ENCODE measurements around the gene SH3D21. TPM values are rescaled to one million over a fixed set of nuclear protein-coding genes. Genes with fewer than 3 reads are reported as not detected.

The SH3D21 gene
- polyA plus RNA-seq (ENCODE audit: insufficient read length in 4 of 4) = 10 to 100 TPM; 18.5 to 40.8 (median 29.9) TPM

DNA sequence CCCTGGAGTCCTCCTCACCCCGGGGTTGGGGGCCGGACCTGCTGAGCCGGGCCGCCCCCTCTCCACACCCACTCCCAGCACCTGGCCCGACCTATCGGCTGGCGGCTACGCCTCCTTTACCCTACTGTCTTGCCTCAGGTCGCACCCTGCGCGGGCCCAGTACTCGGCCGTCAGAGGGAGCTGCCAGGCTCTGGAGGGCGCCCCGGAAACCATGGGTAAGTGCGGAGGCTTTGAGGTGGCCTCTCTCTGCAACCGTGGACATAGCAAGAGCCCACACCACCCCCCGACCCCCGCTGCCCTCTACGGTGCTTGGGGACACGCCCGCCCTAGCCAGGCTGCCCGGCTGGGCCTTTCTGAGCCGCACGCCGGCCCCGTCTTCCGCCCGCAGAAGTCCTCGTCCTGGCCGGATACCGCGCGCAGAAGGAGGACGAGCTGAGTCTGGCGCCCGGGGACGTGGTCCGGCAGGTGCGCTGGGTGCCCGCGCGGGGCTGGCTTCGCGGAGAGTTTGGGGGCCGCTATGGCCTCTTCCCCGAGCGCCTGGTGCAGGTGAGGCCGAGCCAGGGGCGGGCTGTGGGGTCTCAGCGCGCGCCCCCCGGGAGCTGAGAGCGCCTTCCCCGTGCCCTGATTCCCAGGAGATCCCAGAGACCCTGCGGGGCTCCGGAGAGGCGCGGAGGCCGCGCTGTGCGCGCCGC lies at the start of gene SH3D21:
SH3D21 (plus strand) TSS at position 159 of the 692 bp plus-strand sequence; CDS start at position 212, 53 bp downstream.
- DNase-seq (ENCODE audit: low read depth in 4 of 4, low spot score in 2 of 4) = no peak

DNA sequence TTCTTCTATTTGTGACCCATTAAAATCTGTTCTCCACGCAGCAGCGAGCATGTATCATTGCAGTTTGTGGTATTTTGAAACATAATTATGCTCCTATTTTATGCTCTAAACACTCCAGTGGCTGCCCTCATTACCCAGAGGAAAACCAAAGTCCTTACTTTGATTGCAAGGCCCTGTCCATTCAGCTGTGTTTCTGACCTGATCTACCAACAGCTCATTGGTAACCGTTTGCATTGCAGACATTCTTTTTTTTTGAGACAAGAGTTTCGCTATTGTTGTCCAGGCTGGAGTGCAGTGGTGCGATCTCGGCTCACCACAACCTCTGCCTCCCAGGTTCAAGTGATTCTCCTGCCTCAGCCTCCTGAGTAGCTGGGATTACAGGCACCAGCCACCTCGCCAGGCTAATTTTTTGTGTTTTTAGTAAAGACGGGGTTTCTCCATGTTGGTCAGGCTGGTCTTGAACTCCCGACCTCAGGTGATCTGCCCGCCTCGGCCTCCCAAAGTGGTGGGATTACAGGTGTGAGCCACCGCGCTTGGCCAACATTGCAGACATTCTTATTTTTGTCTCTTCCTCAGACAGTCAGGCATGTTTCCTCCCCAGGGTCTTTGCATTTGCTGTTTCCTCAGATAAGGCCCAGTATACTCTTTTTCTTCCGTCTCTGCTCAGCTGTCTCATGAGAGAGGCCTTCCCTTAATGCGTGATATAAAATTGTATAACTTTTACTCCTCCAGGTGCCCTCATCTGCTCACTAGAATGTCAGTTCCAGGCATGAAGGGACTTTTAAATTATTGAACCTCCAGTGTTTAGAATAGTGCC lies 49.4 kb upstream of the SH3D21 start:
- DNase-seq (ENCODE audit: low read depth in 4 of 4, low spot score in 2 of 4) = no peak

DNA sequence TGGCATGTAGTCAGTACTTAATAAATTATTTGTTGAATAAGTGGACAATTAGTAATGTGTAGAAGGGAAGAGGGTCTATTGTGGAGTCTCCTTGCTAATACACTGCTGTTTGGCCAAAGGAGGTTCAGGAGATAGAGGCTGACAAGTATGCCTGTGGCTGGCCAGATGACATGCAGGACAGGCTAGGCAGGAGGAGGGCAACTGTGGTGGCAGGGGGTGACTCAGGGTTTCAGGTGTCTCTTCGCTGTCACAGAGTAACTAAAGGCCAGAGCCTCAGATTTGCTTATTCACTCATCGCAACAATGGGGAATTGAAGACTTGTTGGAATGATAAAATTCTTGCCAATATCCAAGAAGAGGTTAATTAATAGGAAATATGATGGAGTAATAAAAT lies 48.8 kb upstream of the SH3D21 start:
- DNase-seq (ENCODE audit: low read depth in 4 of 4, low spot score in 2 of 4) = no peak

DNA sequence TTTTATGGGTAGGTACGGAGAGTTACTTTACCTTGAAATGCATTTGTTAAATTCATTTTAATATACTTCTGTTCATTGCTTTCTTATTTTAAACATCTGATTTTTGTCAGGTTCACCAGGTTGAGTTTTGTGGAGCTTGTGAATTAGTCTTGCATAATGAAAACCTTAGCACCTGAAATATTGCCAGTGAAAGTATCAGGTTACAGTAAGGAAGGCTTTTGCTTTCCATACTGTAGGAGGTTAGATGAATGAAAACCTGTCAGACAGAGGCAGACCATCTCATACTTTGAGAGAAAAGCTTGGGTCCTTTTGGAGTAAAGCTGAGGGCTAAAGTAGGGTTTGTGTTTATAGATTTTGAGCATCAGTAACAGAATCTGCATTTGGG lies 47.2 kb upstream of the SH3D21 start:
- DNase-seq (ENCODE audit: low read depth in 4 of 4, low spot score in 2 of 4) = no peak

DNA sequence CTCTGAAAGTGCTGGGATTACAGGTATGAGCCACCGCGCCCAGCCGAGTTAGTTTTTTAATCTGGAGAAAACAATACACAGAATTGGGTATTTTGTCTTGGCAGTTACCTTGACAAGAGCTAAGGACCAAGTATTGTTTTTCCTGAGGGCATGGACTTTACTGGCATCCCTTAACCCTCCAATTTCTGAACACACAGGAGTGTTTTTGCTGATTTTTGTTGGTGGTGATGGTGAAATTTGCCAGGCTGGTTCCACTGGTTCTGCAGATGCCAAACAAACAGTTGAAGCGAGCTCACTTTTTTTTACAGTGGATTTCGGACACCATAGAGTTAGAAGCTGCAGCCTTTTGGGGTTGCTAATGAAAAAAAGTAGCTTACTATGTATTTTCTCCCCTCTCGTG lies 37.2 kb upstream of the SH3D21 start:
- DNase-seq (ENCODE audit: low read depth in 4 of 4, low spot score in 2 of 4) = no peak

DNA sequence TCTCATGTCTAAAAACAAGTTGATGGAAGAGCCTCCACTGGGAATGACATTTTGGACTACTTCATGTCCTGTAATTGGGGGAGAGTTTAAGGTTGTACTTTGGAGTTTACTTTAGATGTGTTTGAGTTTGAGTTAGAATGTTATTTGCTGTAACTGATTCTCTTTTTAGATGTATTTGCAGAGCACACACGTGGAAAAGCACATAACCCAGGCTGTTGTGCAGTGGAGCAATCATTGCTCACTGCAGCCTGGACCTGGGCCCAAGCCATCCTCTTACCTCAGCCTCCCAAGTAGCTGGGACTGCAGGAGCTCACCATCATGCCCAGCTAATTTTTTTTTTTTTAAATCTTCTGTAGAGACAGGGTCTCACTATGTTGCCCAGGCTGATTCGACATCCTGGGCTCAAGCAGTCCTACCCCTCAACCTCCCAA lies 36.7 kb upstream of the SH3D21 start:
- DNase-seq (ENCODE audit: low read depth in 4 of 4, low spot score in 2 of 4) = no peak

DNA sequence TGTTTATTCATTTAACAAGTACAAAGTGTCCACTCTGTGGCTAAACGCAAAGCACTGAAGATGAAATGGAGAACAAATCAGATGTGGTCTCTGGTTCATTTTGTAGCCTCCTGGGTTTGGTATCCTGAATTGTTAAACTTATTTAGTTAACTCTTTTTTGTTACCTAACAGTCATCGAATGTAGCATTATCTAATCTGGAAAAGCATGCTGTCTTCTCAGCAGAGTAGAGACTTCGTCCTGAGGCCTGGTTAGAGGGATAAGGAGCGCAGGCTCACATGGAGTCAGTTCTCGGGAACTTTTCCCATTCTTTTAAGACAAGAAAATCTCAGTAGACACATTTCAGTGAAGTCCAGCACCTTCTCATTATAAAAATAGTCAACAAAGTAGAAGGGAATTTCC lies 33.1 kb upstream of the SH3D21 start:
- DNase-seq (ENCODE audit: low read depth in 4 of 4, low spot score in 2 of 4) = no peak

DNA sequence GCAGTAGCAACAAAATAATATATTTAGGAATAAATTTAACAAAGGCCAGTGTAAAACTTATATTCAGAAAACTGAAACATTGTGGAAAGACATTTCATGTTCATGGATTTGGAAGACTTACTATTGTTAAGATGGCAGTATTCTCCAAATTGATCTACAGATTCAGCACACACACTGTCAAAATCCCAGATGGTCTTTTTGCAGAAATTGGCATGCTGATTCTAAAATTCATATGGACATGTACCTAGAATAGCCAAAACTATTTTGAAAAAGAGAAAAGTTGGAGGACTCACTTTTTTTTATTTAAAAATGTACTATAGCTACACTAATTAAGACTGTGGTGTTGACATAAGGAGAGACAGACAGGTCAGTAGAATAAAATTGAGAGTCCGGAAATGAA lies 32.0 kb upstream of the SH3D21 start:
- DNase-seq (ENCODE audit: low read depth in 4 of 4, low spot score in 2 of 4) = no peak

DNA sequence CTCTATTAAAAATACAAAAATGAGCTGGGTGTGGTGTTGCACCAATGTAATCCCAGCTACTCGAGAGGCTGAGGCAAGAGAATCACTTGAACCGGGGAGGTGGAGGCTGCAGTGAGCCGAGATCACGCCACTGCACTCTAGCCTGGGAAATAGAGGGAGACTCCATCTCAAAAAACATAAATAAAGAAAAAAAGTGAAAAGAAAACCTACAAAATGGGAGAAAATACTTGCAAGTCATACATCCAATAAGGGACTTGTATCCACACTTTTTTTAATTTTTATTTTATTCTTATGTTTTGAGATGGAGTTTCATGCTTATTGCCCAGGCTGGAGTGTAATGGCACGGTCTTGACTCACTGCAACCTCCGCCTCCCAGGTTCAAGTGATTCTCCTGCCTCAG lies 29.5 kb upstream of the SH3D21 start:
- no peak for DNase-seq (ENCODE audit: low read depth in 4 of 4, low spot score in 2 of 4)

DNA sequence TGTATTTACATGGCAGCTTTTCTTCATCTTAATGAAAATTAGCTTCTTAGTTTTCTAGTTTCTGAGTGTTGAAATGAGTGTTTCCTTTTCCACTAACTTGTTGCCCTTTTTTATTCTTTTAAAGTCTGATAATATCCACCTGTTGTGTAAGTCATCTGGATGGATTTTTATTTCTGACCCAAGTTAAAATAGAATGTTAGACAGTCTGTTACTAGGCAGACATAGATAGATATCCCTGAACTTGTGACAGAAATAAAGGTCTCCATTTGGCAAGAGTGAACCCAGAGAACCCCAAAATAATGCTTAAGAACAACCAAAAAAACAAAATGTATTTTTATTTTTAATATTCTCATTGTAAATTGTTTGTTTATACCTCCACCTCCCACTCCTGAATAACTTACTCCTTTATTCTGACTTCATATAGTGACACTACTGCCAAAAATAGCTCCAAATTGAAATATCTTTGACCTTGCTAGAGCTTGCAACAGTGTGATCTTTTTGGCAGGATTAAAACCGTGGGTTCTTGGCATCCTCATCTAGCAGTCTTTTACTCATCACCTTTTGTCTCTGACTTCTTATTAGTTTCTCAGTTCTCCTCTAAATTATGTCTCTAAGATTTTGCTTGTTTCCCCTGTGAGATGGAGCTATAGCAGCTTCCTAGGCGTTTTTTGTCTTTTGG lies 26.9 kb upstream of the SH3D21 start:
- DNase-seq (ENCODE audit: low read depth in 4 of 4, low spot score in 2 of 4) = no peak

DNA sequence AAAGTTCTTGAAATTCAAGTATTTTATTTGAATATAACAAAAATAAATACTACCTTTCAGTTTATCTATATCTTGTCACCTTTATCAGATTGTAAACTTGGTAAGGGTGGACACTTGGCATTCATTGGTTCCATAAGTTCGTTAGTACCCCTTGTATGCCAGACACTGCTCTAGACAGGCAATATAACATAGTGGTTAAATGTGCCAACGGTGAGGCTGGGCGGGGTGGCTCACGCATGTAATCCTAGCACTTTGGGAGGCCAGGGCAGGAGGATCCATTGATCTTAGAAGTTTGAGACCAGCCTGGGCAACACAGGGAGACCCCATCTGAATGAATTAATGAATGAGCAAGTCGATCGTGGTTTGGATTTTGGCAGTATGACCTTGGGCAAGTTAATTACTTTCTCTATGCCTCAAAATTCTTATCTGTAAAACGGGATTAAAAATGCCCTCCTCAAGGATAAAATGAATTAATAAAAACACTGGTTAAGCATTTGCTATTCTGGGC lies 26.3 kb upstream of the SH3D21 start:
- no peak for DNase-seq (ENCODE audit: low read depth in 4 of 4, low spot score in 2 of 4)

DNA sequence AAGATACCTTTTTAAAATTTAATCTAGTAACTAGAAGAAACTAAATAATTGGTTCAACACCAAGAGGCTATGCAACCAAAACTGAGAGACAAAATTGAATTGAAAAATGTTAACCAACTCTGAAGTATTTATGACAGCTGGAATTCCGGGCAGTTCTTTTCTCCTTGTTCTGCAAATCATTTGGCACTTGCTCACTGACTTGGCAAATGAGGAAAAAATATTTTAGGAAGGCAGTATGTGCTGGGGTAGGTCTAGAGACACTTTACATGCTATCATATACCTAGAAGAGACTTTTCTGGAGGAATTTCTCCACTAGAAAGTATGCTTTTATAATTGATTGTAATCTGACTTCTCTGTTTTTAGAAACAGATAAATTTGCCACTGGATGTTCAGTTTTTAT lies 22.1 kb upstream of the SH3D21 start:
- no peak for DNase-seq (ENCODE audit: low read depth in 4 of 4, low spot score in 2 of 4)

DNA sequence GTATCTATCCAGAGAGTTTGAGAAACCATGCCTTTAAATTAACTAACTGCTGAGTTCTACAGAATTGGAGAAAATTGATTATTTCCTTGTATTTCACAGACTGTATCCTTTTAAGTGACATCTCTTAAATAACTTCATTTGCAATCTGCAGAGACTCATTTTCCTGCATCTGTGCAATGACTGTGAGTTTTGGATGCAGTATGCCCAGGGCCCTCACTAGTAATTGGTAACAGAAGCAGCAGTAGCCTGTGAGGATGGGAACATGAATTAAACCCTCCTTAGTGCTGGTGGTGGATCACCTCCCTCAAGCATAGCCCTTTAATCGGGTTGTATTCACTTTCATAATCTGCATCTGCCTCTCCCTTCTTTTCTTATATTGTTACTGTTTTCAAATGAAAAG lies 21.7 kb upstream of the SH3D21 start:
- no peak for DNase-seq (ENCODE audit: low read depth in 4 of 4, low spot score in 2 of 4)

DNA sequence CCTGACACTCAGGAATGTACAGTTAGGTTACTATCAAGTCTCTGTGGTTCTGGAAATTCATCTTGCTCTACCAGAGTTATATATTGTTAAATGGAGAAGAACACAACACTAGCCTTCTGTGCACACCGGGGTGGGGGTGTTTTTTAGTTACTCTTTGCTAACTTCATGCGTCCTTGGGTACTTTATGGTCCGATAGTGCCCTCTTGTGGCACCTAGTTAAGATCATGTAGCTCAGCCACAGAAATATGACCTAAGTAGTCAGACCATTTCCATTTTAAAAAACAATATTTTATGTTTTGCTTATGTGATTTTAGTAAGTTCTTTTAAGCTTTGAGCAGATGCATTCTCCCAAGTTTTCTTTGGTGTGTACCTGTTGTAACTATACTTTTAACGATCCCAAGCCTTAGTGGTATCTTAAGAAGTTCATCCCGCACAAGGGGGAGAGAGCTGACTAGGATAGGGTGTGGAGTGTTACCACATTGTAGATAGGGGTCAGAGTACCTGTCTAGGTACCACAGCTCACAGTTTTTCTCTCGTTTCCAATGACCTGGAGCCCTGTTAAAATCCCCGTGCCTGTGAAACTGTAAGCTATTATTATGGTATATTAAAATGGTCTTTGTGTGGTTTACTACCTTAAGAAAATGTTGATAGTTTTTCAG lies 20.6 kb upstream of the SH3D21 start:
- DNase-seq (ENCODE audit: low read depth in 4 of 4, low spot score in 2 of 4) = peak; percentile 55 to 81 (median 64)

DNA sequence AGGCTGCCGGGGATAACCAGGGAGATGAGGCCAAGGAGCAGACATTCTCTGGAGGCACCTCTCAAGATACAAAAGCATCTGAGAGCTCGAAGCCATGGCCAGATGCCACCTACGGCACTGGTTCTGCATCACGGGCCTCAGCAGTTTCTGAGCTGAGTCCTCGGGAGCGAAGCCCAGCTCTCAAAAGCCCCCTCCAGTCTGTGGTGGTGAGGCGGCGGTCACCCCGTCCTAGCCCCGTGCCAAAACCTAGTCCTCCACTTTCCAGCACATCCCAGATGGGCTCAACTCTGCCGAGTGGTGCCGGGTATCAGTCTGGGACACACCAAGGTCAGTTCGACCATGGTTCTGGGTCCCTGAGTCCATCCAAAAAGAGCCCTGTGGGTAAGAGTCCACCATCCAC lies 19.4 kb upstream of the SH3D21 start:
- DNase-seq (ENCODE audit: low read depth in 4 of 4, low spot score in 2 of 4) = no peak

DNA sequence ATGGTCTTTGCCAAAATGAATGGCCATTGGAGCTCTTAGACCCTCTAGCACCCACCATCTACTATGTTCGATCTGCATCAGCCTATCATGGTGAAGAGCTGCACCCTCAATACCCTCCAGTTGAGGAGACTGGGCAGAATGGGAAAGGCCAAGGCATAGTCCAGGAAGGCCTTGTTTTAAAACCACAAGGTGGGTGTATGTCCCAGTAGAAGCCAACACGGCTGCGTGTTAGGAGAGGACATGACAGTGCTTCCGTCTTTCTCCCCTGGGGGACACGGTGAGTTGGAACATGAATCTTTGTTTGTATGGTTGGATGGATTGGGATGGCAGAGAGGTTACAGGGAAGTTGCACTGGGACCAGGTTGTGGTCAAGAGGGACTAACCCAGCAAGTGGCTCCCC lies 18.6 kb upstream of the SH3D21 start:
- DNase-seq (ENCODE audit: low read depth in 4 of 4, low spot score in 2 of 4) = no peak

DNA sequence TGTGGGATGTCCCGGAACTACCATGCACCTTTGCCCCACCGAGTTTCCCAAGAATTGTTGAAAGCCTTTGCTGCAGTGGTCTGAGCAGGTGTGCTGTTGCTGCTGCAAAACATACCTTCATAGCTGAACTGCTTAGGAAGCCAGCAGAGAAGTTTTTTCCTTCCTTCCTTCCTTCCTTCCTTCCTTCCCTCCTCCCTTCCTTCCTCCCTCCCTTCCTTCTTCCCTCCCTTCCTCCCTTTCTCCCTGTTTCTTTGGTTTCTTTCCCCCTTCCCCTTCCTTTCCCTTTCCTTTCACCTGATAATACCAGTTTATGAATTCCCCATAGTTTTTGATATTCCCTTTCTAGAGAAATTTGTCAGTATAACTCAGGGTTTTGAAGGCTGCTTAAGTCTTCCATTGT lies 10.8 kb upstream of the SH3D21 start:
- DNase-seq (ENCODE audit: low read depth in 4 of 4, low spot score in 2 of 4) = no peak

DNA sequence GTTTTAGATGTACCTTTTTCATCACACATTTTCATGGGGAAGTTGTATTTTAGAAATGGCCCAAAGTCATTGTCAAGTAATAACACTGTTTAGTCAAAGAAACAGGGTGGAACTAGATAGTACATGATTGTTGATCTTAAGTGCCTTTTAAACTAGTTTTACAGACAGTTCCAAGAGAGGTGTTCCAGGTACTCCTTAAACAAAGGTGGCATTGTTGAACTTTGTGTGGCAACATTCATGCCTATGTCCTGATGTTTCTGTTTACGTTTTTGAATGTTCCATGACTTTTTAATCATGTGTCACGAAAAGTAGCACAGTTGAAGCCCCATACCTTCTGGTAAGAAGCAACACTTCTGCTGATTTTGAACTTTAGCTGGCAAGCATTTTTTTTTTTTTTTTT lies 9.1 kb upstream of the SH3D21 start:
- DNase-seq (ENCODE audit: low read depth in 4 of 4, low spot score in 2 of 4) = no peak

DNA sequence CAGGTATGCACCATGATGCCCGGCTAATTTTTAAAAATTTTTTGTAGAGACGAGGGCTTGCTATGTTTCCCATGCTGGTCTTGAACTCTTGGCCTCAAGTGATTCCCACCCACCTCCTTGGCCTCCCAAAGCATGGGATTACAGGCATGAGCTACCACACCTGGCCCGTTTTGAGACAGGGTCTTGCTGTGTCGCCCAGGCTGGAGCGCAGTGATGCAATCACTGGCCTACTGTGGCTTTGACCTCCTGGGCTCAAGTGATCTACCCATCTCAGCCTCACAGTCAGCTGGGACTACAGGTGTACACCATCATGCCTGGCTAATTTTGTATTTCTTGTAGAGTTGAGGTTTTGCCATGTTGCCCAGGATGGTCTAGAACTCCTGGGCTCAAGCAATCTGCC lies 7.5 kb upstream of the SH3D21 start:
- DNase-seq (ENCODE audit: low read depth in 4 of 4, low spot score in 2 of 4) = no peak

DNA sequence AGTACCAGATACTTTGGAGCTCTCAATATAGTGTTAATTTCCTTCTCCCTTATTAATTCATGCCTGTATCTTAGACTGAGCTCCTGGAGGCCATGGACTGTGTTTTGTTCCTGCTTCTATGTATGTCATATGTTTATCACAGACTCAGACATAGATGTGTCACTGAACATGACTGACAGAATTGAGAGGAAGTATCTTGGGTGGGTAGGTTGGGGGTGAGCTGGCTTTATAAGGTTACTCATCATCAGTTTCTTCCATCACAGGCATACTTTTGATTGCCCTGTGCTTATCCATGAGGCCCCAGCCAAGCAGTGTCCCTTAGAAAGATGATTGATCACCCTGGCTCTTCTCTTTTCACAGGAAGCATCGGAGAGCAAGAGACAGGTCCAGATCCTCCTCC lies 5.6 kb upstream of the SH3D21 start:
- no peak for DNase-seq (ENCODE audit: low read depth in 4 of 4, low spot score in 2 of 4)

DNA sequence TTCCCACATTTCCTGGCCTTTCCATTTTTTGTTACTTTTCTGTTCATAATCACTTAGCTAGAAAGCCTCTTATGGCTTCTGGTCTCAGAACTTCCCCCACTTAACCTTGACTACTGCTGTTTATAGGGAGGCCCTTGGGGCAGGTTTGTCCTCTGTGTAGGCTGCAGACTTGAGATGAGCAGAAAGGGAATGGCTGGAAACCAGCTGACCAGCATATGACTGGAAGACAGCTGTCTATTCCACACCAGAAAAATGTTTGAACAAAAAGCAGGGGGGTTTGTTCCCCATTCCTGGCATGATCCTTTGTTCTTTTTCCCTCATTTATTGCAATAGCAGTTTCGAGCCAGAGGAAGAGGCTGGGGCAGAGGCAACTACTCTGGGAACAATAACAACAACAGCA lies 4.9 kb upstream of the SH3D21 start:
- no peak for DNase-seq (ENCODE audit: low read depth in 4 of 4, low spot score in 2 of 4)

Data from left renal cortex interstitium (tissue), 4 donors.